ENCODE results near the gene SPOCK2.

GRCh38 chr10:72087969-72088888, at the start of gene SPOCK2:
- TF ChIP-seq ATM (IDR thresholded peaks at IDR 0.05; ENCODE audit: borderline replicate concordance) (no peak), IKZF4 (CRISPR knock-in tag; IDR thresholded peaks at IDR 0.05; ENCODE audit: borderline replicate concordance, low read depth, not compliant biosample characterization) (no peak), CTCF (CRISPR knock-in tag; IDR thresholded peaks at IDR 0.05) (no peak), RNF2 (conservative IDR thresholded peaks at IDR 0.05; ENCODE audit: low read depth) (no peak), NR3C1 (CRISPR knock-in tag; IDR thresholded peaks at IDR 0.05) (no peak), EED (CRISPR knock-in tag; IDR thresholded peaks at IDR 0.05) (no peak), RELA (CRISPR knock-in tag; IDR thresholded peaks at IDR 0.05) (no peak)
- TF ChIP-seq, protein P1, sequence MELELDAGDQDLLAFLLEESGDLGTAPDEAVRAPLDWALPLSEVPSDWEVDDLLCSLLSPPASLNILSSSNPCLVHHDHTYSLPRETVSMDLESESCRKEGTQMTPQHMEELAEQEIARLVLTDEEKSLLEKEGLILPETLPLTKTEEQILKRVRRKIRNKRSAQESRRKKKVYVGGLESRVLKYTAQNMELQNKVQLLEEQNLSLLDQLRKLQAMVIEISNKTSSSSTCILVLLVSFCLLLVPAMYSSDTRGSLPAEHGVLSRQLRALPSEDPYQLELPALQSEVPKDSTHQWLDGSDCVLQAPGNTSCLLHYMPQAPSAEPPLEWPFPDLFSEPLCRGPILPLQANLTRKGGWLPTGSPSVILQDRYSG (CRISPR knock-in tag; IDR thresholded peaks at IDR 0.05) = no peak

Data from HepG2 (cell line).